ENCODE results near the gene SPRYD7.

DNA sequence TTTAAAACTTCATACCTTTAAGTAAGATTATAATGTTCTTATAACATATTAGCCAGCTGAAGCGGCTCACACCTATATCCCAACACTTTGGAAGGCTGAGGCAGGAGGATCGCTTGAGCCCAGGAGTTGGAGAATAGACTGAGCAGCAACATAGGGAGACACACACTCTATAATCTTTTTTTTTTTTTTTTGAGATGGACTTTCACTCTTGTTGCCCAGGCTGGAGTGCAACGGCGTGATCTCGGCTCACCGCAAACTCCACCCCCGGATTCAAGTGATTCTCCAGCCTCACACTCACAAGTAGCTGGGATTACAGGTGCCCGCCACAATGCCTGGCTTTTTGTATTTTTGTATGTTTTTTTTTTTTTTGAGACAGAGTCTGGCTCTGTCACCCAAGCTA lies 37.3 kb downstream of the SPRYD7 start:
- TF ChIP-seq, protein P1, sequence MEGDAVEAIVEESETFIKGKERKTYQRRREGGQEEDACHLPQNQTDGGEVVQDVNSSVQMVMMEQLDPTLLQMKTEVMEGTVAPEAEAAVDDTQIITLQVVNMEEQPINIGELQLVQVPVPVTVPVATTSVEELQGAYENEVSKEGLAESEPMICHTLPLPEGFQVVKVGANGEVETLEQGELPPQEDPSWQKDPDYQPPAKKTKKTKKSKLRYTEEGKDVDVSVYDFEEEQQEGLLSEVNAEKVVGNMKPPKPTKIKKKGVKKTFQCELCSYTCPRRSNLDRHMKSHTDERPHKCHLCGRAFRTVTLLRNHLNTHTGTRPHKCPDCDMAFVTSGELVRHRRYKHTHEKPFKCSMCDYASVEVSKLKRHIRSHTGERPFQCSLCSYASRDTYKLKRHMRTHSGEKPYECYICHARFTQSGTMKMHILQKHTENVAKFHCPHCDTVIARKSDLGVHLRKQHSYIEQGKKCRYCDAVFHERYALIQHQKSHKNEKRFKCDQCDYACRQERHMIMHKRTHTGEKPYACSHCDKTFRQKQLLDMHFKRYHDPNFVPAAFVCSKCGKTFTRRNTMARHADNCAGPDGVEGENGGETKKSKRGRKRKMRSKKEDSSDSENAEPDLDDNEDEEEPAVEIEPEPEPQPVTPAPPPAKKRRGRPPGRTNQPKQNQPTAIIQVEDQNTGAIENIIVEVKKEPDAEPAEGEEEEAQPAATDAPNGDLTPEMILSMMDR (IDR thresholded peaks at IDR 0.05), result no peak
- TF ChIP-seq POLR2A (IDR thresholded peaks at IDR 0.05) (no peak), POLR2AphosphoS5 (IDR thresholded peaks at IDR 0.05) (no peak)
